ENCODE results near the gene BRD9.
"Not testable (repeated sequence)": the region's sequence is repeated elsewhere in the genome, so short reads cannot be mapped to it uniquely, and the experiment has no call there.

The BRD9 gene

GRCh38 chr5:859391-859790 lies 33.2 kb downstream of the BRD9 start:
- no peak for TF ChIP-seq CTCF (IDR thresholded peaks at IDR 0.05; ENCODE audit: insufficient read depth, missing control alignments)
- no peak for DNase-seq (ENCODE audit: insufficient read length, low spot score)
- FAIRE-seq: no peak

- DNase-seq (ENCODE audit: insufficient read length, low spot score): no peak
- no peak for TF ChIP-seq CTCF (IDR thresholded peaks at IDR 0.05; ENCODE audit: insufficient read depth, missing control alignments)
- no peak for FAIRE-seq
These were observed 33.9 kb downstream of the BRD9 start for GRCh38 chr5:858726-859125.

GRCh38 chr5:856531-857425 lies 35.8 kb downstream of the BRD9 start:
- no peak for TF ChIP-seq CTCF (IDR thresholded peaks at IDR 0.05; ENCODE audit: insufficient read depth, missing control alignments)
- no peak for FAIRE-seq

GRCh38 chr5:855771-856530 lies 36.6 kb downstream of the BRD9 start:
- no peak for TF ChIP-seq CTCF (IDR thresholded peaks at IDR 0.05; ENCODE audit: insufficient read depth, missing control alignments)
- no peak for FAIRE-seq

More at GRCh38 chr5:856531-857425, 35.8 kb downstream of the BRD9 start:
- no peak for DNase-seq (ENCODE audit: insufficient read length, low spot score)

GRCh38 chr5:854966-855743 lies 37.4 kb downstream of the BRD9 start:
- TF ChIP-seq CTCF (IDR thresholded peaks at IDR 0.05; ENCODE audit: insufficient read depth, missing control alignments): no peak
- no peak for FAIRE-seq
- no peak for DNase-seq (ENCODE audit: insufficient read length, low spot score)

More at GRCh38 chr5:855771-856530, 36.6 kb downstream of the BRD9 start:
- no peak for DNase-seq (ENCODE audit: insufficient read length, low spot score)

- DNase-seq (ENCODE audit: insufficient read length, low spot score) (no peak), FAIRE-seq (no peak)
These were observed 38.4 kb downstream of the BRD9 start for GRCh38 chr5:854217-854616.

GRCh38 chr5:853416-854090 lies 39.0 kb downstream of the BRD9 start:
- DNase-seq (ENCODE audit: insufficient read length, low spot score); FAIRE-seq: not testable (repeated sequence)

More at GRCh38 chr5:854217-854616, 38.4 kb downstream of the BRD9 start:
- TF ChIP-seq CTCF (IDR thresholded peaks at IDR 0.05; ENCODE audit: insufficient read depth, missing control alignments): no peak
